ENCODE measurements around the gene CPA2.
"Not testable (repeated sequence)": the region's sequence is repeated elsewhere in the genome, so short reads cannot be mapped to it uniquely, and the experiment has no call there.

Gene CPA2

DNA sequence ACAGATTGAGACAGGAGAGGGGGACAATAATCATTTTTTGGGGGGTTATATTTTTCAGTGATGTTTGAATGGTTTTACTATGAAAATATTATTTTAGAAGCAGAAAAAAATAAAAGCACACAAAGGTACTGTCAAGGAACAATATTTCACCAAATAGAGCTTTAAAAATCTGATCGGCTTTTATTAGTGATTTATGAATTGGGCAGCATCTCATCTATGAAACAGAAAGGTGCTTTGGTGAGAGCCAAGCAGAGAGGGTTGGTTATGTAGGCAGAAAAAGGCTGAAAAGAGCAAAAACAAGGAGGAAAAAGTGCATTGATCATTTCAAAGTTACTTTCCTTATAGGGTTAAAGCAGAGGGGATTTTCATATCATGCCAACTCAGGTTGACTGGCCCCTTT is 26.4 kb upstream of the CPA2 start:
- no peak for DNase-seq (ENCODE audit: extremely low read depth, low read depth)
- no peak overlapping the region for H3K4me3 ChIP-seq (replicated peaks; ENCODE audit: low read depth, low read length)
- TF ChIP-seq, protein P1, sequence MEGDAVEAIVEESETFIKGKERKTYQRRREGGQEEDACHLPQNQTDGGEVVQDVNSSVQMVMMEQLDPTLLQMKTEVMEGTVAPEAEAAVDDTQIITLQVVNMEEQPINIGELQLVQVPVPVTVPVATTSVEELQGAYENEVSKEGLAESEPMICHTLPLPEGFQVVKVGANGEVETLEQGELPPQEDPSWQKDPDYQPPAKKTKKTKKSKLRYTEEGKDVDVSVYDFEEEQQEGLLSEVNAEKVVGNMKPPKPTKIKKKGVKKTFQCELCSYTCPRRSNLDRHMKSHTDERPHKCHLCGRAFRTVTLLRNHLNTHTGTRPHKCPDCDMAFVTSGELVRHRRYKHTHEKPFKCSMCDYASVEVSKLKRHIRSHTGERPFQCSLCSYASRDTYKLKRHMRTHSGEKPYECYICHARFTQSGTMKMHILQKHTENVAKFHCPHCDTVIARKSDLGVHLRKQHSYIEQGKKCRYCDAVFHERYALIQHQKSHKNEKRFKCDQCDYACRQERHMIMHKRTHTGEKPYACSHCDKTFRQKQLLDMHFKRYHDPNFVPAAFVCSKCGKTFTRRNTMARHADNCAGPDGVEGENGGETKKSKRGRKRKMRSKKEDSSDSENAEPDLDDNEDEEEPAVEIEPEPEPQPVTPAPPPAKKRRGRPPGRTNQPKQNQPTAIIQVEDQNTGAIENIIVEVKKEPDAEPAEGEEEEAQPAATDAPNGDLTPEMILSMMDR (IDR thresholded peaks at IDR 0.05; ENCODE audit: low read depth, low read length, missing control alignments), result no peak

DNA sequence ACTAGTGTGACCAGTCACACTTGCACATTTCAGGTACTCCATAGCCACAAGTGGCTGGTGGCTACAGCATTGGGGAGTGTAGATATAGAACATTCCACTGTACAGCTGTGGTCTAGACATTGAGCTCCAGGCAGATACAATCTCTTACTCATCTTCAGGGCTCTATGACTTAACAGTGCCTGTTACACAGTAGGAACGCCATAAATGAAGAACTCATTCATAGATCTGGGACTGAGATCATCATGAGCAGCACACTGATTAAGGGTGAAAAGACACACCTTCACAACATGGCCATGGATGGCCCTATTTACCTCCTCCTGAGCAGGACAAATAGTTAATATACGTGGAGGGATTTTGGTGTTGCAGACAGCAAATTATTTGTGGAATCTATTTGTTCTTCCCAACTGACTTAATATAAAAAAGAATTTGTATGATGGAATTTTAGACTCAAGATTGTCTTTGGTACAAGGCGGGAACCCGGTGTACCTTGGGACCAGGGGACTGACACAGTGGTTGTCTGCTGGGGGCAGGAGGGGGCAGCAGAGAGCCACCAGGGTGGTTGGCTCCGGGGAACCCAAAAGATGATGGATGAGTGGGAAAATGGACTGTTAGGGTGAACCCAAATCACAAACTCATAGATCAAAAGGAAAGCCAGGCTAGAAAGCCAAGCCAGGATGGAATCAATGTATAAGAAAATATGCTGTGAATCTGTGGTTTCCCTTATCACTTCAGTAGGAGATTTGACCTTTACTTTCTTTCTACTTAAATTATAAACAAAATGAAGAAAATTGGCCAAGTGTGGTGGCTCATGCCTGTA is 24.3 kb upstream of the CPA2 start:
- H3K4me3 ChIP-seq (replicated peaks; ENCODE audit: low read depth, low read length), result no peak overlapping the region
- TF ChIP-seq, protein P1 (IDR thresholded peaks at IDR 0.05; ENCODE audit: low read depth, low read length, missing control alignments), result peak; percentile 95
- DNase-seq (ENCODE audit: extremely low read depth, low read depth), result peak; percentile 10

DNA sequence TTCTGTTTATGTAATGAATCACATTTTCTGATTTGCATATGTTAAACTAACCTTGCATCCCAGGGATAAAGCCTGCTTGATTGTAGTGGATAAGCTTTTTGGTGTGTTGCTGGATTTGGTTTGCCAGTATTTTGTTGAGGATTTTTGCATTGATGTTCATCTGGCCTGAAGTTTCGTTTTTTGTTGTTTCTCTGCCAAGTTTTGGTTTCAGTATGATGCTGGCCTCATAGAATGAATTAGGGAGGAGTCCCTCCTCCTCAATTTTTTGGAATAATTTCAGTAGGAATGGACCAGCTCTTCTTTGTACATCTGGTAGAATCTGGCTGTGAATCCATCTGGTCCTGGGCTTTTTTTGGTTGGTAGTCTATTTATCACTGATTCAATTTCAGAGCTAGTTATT is 23.2 kb upstream of the CPA2 start:
- not testable (repeated sequence) for DNase-seq (ENCODE audit: extremely low read depth, low read depth); H3K4me3 ChIP-seq (replicated peaks; ENCODE audit: low read depth, low read length)

DNA sequence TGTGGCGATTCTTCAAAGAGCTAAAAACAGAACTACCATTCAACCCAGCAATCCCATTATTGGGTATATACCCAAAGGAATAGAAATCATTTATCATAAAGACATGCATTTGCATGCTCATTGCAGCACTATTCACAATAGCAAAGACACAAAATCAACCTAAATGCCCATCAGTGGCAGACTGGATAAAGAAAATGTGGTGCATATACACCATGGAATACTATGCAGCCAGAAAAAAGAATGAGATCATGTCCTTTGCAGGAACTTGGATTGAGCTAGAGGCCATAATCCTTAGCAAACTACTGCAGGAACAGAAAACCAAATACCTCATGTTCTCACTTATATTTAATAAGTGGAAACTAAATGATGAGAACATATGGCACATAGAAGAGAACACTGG is 20.2 kb upstream of the CPA2 start:
- DNase-seq (ENCODE audit: extremely low read depth, low read depth); H3K4me3 ChIP-seq (replicated peaks; ENCODE audit: low read depth, low read length): not testable (repeated sequence)

DNA sequence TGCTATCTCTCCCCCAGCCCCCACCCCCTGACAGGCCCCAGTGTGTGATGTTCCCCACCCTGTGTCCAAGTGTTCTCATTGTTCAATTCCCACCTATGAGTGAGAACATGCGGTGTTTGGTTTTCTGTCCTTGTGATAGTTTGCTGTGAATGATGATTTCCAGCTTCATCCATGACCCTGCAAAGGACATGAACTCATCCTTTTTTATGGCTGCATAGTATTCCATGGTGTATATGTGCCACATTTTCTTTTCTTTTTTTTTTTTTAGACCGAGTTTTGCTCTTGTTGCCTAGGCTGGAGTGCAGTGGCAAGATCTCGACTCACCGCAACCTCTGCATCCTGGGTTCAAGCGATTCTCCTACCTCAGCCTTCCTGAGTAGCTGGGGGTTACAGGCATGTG is 17.8 kb upstream of the CPA2 start:
- not testable (repeated sequence) for H3K4me3 ChIP-seq (replicated peaks; ENCODE audit: low read depth, low read length); DNase-seq (ENCODE audit: extremely low read depth, low read depth)

DNA sequence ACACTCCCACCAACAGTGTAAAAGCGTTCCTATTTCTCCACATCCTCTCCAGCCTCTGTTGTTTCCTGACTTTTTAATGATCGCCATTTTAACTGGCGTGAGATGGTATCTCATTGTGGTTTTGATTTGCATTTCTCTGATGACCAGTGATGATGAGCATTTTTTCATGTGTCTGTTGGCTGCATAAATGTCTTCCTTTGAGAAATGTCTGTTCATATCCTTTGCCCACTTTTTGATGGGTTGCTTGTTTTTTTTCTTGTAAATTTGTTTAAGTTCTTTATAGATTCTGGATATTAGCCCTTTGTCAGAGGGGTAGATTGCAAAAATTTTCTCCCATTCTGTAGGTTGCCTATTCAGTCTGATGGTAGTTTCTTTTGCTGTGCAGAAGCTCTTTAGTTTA is 17.0 kb upstream of the CPA2 start:
- DNase-seq (ENCODE audit: extremely low read depth, low read depth); H3K4me3 ChIP-seq (replicated peaks; ENCODE audit: low read depth, low read length): not testable (repeated sequence)

DNA sequence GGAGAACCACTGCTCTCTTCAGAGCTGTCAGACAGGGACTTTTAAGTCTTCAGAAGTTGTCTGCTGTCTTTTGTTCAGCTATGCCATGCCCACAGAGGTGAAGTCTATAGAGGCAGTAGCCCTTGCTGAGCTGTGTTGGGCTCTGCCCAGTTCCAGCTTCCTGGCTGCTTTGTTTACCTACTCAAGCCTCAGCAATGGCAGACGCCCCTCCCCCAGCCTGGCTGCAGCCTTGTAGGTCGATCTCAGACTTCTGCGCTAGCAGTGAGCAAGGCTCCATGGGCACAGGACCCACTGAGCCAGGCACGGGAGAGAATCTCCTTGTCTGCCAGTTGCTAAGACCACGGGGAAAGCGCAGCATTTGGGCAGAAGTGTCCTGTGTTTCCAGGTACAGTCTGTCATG is 12.1 kb upstream of the CPA2 start:
- TF ChIP-seq, protein P1 (IDR thresholded peaks at IDR 0.05; ENCODE audit: low read depth, low read length, missing control alignments), result no peak
- no peak overlapping the region for H3K4me3 ChIP-seq (replicated peaks; ENCODE audit: low read depth, low read length)
- no peak for DNase-seq (ENCODE audit: extremely low read depth, low read depth)

DNA sequence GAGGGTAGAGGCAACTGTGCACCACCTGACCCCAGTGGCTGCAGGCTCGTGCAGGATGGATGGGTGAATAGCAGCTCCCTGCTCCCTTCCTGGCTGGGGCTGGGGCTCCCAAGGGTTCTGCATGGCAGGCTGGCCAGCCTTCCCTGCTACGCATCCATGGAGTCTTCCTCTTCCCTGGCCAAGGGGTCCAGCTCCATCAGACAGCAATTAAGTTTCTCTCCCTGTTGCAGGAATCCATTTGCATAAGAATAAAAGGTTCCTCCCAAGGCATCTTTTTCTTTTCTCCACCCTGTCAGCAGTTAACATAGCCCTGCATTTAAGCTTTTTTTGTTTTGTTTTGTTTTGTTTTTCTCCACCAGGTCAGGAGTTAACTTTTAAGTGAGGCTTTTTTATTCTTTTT is 10.0 kb upstream of the CPA2 start:
- H3K4me3 ChIP-seq (replicated peaks; ENCODE audit: low read depth, low read length), result no peak overlapping the region
- no peak for DNase-seq (ENCODE audit: extremely low read depth, low read depth)
- TF ChIP-seq, protein P1 (IDR thresholded peaks at IDR 0.05; ENCODE audit: low read depth, low read length, missing control alignments), result no peak

DNA sequence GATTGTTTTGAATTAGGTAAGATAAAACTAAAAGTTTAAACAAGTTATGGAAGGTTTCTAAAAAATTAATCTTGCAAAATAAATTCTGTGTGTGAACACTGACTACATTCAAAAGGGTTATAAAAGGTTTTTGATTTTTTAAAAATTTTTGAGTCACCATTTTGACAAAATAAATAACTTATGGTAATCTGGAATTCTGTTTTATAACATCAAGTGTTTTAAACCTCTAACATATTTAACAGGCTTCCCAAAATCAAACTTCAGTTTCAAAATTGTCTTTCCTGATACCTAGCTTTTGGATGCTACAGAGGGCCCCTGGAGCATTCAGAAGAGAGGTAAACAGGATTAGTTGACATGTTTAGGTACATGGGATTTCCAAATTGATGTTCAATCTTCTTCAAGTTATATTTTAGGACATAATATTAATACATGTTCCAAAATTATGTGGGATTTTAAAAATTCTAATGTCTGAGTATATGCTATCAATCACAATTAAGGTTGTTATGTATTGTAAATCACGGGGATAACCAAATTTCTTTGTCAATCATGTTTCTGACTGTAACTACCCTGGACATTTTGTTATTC is 8.1 kb upstream of the CPA2 start:
- DNase-seq (ENCODE audit: extremely low read depth, low read depth), result no peak
- H3K4me3 ChIP-seq (replicated peaks; ENCODE audit: low read depth, low read length), result no peak overlapping the region
- TF ChIP-seq, protein P1 (IDR thresholded peaks at IDR 0.05; ENCODE audit: low read depth, low read length, missing control alignments), result no peak

Measured in HFF-Myc (cell line).